Measurements from ENCODE around the gene PPARG.

Gene PPARG

DNA sequence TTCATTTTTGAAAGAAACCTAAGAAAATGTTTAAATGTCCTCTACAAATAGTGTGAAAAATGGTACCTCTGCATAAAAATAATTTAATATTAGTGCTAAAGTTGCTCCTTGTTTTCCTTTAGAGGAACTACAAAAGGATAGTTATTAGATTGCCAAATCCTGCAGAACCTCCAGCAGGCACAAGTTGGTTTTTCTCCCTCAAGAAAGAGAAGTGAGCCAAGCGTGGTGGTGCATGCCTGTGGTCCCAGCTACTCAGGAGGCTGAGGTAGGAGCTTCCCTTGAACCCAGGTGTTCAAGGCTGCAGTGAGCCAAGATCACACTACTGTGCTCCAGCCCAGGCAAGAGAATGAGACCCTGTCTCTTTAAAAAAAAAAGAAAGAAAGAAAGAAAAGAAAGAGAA is 110.4 kb downstream of the PPARG start:
- no peak overlapping the region for H3K27ac ChIP-seq (ENCODE audit: low read depth, low read length, poor library complexity, severe bottlenecking)
- no peaks in the 10 kb centered on the region for H3K9me3 ChIP-seq (ENCODE audit: low read length)
- no peak overlapping the region for H3K4me3 ChIP-seq (ENCODE audit: low read depth, low read length, poor library complexity, severe bottlenecking)
- H3F3A ChIP-seq (ENCODE audit: insufficient read depth, low read length) = no peaks in the 10 kb centered on the region
- no peak for TF ChIP-seq EZH2 (IDR thresholded peaks at IDR 0.05; ENCODE audit: borderline replicate concordance, low read length)
- TF ChIP-seq, protein P1, sequence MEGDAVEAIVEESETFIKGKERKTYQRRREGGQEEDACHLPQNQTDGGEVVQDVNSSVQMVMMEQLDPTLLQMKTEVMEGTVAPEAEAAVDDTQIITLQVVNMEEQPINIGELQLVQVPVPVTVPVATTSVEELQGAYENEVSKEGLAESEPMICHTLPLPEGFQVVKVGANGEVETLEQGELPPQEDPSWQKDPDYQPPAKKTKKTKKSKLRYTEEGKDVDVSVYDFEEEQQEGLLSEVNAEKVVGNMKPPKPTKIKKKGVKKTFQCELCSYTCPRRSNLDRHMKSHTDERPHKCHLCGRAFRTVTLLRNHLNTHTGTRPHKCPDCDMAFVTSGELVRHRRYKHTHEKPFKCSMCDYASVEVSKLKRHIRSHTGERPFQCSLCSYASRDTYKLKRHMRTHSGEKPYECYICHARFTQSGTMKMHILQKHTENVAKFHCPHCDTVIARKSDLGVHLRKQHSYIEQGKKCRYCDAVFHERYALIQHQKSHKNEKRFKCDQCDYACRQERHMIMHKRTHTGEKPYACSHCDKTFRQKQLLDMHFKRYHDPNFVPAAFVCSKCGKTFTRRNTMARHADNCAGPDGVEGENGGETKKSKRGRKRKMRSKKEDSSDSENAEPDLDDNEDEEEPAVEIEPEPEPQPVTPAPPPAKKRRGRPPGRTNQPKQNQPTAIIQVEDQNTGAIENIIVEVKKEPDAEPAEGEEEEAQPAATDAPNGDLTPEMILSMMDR (IDR thresholded peaks at IDR 0.05; ENCODE audit: low read length) = no peak
- no peaks in the 10 kb centered on the region for H3K9me2 ChIP-seq (ENCODE audit: low read depth, low read length)
- H3K79me2 ChIP-seq (ENCODE audit: insufficient read depth, low read length) = no peaks in the 10 kb centered on the region
- no peaks in the 10 kb centered on the region for H3K27me3 ChIP-seq (ENCODE audit: insufficient read depth, low read length)
- H3K4me1 ChIP-seq (ENCODE audit: insufficient read depth, low read length, severe bottlenecking) = no peaks in the 10 kb centered on the region
- no peaks in the 10 kb centered on the region for H4K20me1 ChIP-seq (ENCODE audit: insufficient read depth, low read length)
- H3K36me3 ChIP-seq (ENCODE audit: insufficient read depth, low read length) = no peaks in the 10 kb centered on the region
- H3K4me2 ChIP-seq (ENCODE audit: low read length) = no peak overlapping the region
- no peak overlapping the region for H3K9ac ChIP-seq (ENCODE audit: low read length)
- no peak overlapping the region for H2AFZ ChIP-seq (ENCODE audit: low read length)

DNA sequence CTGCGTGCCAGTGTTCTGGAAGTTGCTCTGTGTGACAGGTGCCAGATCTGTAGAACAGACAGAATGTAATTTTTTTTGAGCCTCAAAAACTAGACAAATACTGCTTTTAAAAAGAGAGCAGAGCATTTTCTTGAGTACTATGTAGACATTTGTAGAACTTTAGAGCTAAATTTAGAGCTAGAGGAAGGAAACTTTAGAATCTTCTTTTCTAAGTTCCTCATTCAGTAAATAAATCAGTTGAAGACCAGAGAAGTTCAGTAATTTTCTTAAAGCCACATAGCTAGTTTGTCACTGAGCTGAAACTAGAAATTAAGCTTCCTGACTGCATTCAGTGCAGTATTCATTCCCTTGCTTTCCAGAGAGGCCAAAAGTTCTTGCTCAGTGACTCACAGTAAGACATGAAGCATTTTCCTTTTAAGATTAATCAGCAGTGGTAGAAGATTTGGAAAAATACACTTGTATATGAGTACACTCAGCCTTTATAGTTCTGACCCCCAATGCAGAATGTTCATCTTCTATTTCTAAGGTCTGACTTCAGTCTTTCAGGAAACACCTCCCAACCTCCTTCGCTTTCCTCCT is 111.8 kb downstream of the PPARG start:
- TF ChIP-seq, protein P1 (IDR thresholded peaks at IDR 0.05; ENCODE audit: low read length) = no peak
- TF ChIP-seq EZH2 (IDR thresholded peaks at IDR 0.05; ENCODE audit: borderline replicate concordance, low read length) = no peak
- Histone ChIP-seq H3K36me3 (ENCODE audit: insufficient read depth, low read length) (no peaks in the 10 kb centered on the region), H3K9me2 (ENCODE audit: low read depth, low read length) (no peaks in the 10 kb centered on the region), H4K20me1 (ENCODE audit: insufficient read depth, low read length) (no peaks in the 10 kb centered on the region), H3K27me3 (ENCODE audit: insufficient read depth, low read length) (no peaks in the 10 kb centered on the region), H3K9me3 (ENCODE audit: low read length) (no peaks in the 10 kb centered on the region), H2AFZ (ENCODE audit: low read length) (no peak overlapping the region), H3K4me1 (ENCODE audit: insufficient read depth, low read length, severe bottlenecking) (no peaks in the 10 kb centered on the region), H3K79me2 (ENCODE audit: insufficient read depth, low read length) (no peaks in the 10 kb centered on the region), H3F3A (ENCODE audit: insufficient read depth, low read length) (no peaks in the 10 kb centered on the region), H3K4me3 (ENCODE audit: low read depth, low read length, poor library complexity, severe bottlenecking) (no peak overlapping the region), H3K4me2 (ENCODE audit: low read length) (no peak overlapping the region), H3K27ac (ENCODE audit: low read depth, low read length, poor library complexity, severe bottlenecking) (no peak overlapping the region), H3K9ac (ENCODE audit: low read length) (no peak overlapping the region)

DNA sequence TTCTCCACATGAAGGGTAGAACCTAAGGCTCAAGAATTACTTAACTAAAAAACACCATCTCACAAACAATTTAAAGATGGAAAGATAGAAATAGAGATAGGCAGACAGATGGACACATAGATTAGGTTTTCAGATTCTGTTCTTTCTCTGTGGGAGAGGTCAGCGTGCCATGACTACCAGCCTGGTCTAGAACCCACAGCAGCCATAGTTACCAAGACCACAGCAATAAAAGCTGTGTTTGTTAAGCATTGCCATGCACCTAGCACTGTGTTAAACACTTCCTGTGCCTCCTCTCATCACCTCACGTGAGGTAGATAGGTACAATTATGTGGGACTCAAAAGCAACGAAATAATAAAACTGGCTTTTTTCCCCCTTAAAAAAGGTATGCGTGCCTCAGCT is 112.3 kb downstream of the PPARG start:
- Histone ChIP-seq H3K36me3 (ENCODE audit: insufficient read depth, low read length) (no peaks in the 10 kb centered on the region), H3K4me1 (ENCODE audit: insufficient read depth, low read length, severe bottlenecking) (no peaks in the 10 kb centered on the region), H3F3A (ENCODE audit: insufficient read depth, low read length) (no peaks in the 10 kb centered on the region)

More for the DNA sequence above, 112.3 kb downstream of the PPARG start:
- Histone ChIP-seq H3K27me3 (ENCODE audit: insufficient read depth, low read length) (no peaks in the 10 kb centered on the region), H3K9ac (ENCODE audit: low read length) (no peak overlapping the region), H3K4me2 (ENCODE audit: low read length) (no peak overlapping the region), H3K79me2 (ENCODE audit: insufficient read depth, low read length) (no peaks in the 10 kb centered on the region), H3K4me3 (ENCODE audit: low read depth, low read length, poor library complexity, severe bottlenecking) (no peak overlapping the region), H4K20me1 (ENCODE audit: insufficient read depth, low read length) (no peaks in the 10 kb centered on the region), H2AFZ (ENCODE audit: low read length) (no peak overlapping the region), H3K27ac (ENCODE audit: low read depth, low read length, poor library complexity, severe bottlenecking) (no peak overlapping the region), H3K9me3 (ENCODE audit: low read length) (no peaks in the 10 kb centered on the region), H3K9me2 (ENCODE audit: low read depth, low read length) (no peaks in the 10 kb centered on the region)
- no peak for TF ChIP-seq EZH2 (IDR thresholded peaks at IDR 0.05; ENCODE audit: borderline replicate concordance, low read length)
- TF ChIP-seq, protein P1 (IDR thresholded peaks at IDR 0.05; ENCODE audit: low read length) = no peak
